OCI-LY1 (cell line): ENCODE results near the gene NUP210L.
A peak's percentile ranks its signal among the peaks of the same experiment; 100 is the strongest.

ENCODE experiments used
- H2AFZ ChIP-seq: fragments of 200-600 bp; sonication (generic), shearing (Covaris generic); 2 replicates; pipeline ENCODE4 v1.6.0; 2014; ENCODE audit warnings: antibody characterized with exemption, mild to moderate bottlenecking, low read length
- H3F3A ChIP-seq: fragments of 200-600 bp; sonication (generic), shearing (Covaris generic); 2 replicates; pipeline ENCODE4 v1.6.0; 2014; ENCODE audit warnings: mild to moderate bottlenecking, antibody characterized with exemption, low read length, moderate library complexity; ENCODE audit not compliant: insufficient read depth
- H3K27ac ChIP-seq: fragments of 200-600 bp; sonication (generic); 2 replicates; pipeline ENCODE4 v1.5.1; 2014; ENCODE audit warnings: low read length, mixed run types, mild to moderate bottlenecking, low read depth; ENCODE audit not compliant: poor library complexity, severe bottlenecking
- H3K27me3 ChIP-seq: fragments of 200-600 bp; sonication (generic); 2 replicates; pipeline ENCODE4 v1.6.0; 2014; ENCODE audit warnings: antibody characterized with exemption, mild to moderate bottlenecking, low read length, moderate library complexity; ENCODE audit not compliant: insufficient read depth
- H3K36me3 ChIP-seq: fragments of 200-600 bp; sonication (generic); 2 replicates; pipeline ENCODE4 v1.6.1; 2014; ENCODE audit warnings: mild to moderate bottlenecking, antibody characterized with exemption, low read length, moderate library complexity, mixed read lengths; ENCODE audit not compliant: insufficient read depth
- H3K4me1 ChIP-seq: fragments of 200-600 bp; sonication (generic); 2 replicates; pipeline ENCODE4 v1.5.1; 2014; ENCODE audit warnings: mild to moderate bottlenecking, low read length, moderate library complexity; ENCODE audit not compliant: insufficient read depth, severe bottlenecking
- H3K4me2 ChIP-seq: fragments of 200-600 bp; sonication (generic), shearing (Covaris generic); 2 replicates; pipeline ENCODE4 v1.6.1; 2014; ENCODE audit warnings: low read length
- H3K4me3 ChIP-seq: fragments of 200-600 bp; sonication (generic); 2 replicates; pipeline ENCODE4 v1.5.1; 2014; ENCODE audit warnings: low read length, low read depth, mild to moderate bottlenecking, mixed read lengths; ENCODE audit not compliant: poor library complexity, severe bottlenecking
- H3K79me2 ChIP-seq: fragments of 200-600 bp; shearing (Covaris generic); 2 replicates; pipeline ENCODE4 v1.6.1; 2016; ENCODE audit warnings: mixed run types, low read length, mixed read lengths; ENCODE audit not compliant: insufficient read depth
- H3K9ac ChIP-seq: fragments of 200-600 bp; sonication (generic), shearing (Covaris generic); 2 replicates; pipeline ENCODE4 v1.6.1; 2014; ENCODE audit warnings: mild to moderate bottlenecking, low read length, mixed read lengths
- H3K9me2 ChIP-seq: fragments of 200-600 bp; sonication (generic), shearing (Covaris generic); 2 replicates; pipeline ENCODE4 v1.6.1; 2014; ENCODE audit warnings: low read depth, mild to moderate bottlenecking, low read length, mixed read lengths
- H3K9me3 ChIP-seq: fragments of 200-600 bp; shearing (Covaris generic); 2 replicates; pipeline ENCODE4 v1.6.1; 2014; ENCODE audit warnings: low read length, mixed read lengths
- H4K20me1 ChIP-seq: fragments of 200-600 bp; sonication (generic), shearing (Covaris generic); 2 replicates; pipeline ENCODE4 v1.6.0; 2016; ENCODE audit warnings: mild to moderate bottlenecking, low read length; ENCODE audit not compliant: insufficient read depth
- CTCF ChIP-seq: fragments of 200-600 bp; sonication (generic), shearing (Covaris generic); IDR thresholded peaks from 2 replicates; pipeline ENCODE4 v1.5.1; 2017; ENCODE audit warnings: mild to moderate bottlenecking, antibody characterized with exemption, low read length, moderate library complexity, mixed read lengths
- EZH2 ChIP-seq: fragments of 200-600 bp; sonication (generic), shearing (Covaris generic); IDR thresholded peaks from 2 replicates; pipeline ENCODE4 v1.8.0; 2017; ENCODE audit warnings: borderline replicate concordance, mixed run types, mild to moderate bottlenecking, antibody characterized with exemption, low read length, moderate library complexity, mixed read lengths

The NUP210L gene

GRCh38 chr1:154183046-154183915, 28.4 kb upstream of the NUP210L start:
- H3K27me3 ChIP-seq: no peaks in the 10 kb centered on the region; the same call in 1 of the 2 replicates
- peaks cover 44% of the 10 kb centered on the region for H3K79me2 ChIP-seq
- H3K9me3 ChIP-seq: no peaks in the 10 kb centered on the region
- peaks cover 43% of the 10 kb centered on the region for H3K4me1 ChIP-seq
- H3K9me2 ChIP-seq: no peaks in the 10 kb centered on the region
- TF ChIP-seq EZH2 (no peak), CTCF (no peak)
- no peaks in the 10 kb centered on the region for H3F3A ChIP-seq
- peak overlapping the region; percentile 78 for H3K9ac ChIP-seq
- no peak overlapping the region for H2AFZ ChIP-seq
- peak overlapping the region; percentile 51 for H3K27ac ChIP-seq
- peaks cover 10% of the 10 kb centered on the region; the same call in 1 of the 2 replicates for H3K36me3 ChIP-seq
- peak overlapping the region; percentile 81 for H3K4me2 ChIP-seq
- peak overlapping the region; percentile 82 for H3K4me3 ChIP-seq
- H4K20me1 ChIP-seq: no peaks in the 10 kb centered on the region

DNA sequence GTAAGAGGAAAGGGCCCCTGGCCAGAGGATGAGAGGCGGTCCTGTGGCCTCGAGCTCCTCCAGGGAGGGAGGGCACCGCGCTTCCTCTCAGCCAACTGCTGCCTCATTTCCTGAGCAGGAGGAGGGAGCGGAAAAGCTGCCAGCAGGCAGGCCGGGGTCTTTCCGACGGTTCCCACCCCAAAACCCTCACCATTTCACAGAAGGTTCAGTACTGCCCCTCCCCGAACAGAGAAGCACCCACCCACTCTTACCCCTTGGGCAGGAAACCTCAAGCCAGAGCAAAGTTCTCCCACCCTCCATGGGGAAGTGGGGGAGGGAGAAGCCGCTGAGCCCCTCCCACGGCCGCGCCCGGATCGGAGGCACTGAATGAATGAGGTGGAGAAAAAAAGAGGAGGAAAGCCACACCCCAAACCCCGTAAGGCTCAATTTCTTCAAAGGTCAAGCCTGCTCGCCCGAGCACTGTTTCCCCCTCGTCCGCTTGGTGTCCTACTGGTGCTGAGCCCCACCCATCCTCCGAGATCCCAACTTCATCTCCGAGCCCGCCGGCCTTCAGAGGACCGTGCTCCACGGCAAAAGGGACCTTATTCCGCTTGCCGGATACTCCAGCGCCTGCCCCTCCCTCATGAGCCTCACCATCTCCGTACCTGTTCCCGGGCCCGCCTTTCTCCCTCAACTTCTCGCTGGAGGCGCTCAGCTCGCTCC, 27.6 kb upstream of the NUP210L start:
- Histone ChIP-seq H3K27ac (peak overlapping the region; percentile 51), H3K4me3 (peak overlapping the region; percentile 82), H3K27me3 (no peaks in the 10 kb centered on the region; the same call in 1 of the 2 replicates), H3K79me2 (peaks cover 52% of the 10 kb centered on the region), H3K9me3 (no peaks in the 10 kb centered on the region), H3K4me2 (peak overlapping the region; percentile 81), H2AFZ (no peak overlapping the region), H3F3A (no peaks in the 10 kb centered on the region), H3K4me1 (peaks cover 50% of the 10 kb centered on the region), H3K9ac (peak overlapping the region; percentile 78), H3K9me2 (no peaks in the 10 kb centered on the region), H3K36me3 (peaks cover 15% of the 10 kb centered on the region; the same call in 1 of the 2 replicates), H4K20me1 (no peaks in the 10 kb centered on the region)
- no peak for TF ChIP-seq EZH2
- no peak for TF ChIP-seq CTCF

DNA sequence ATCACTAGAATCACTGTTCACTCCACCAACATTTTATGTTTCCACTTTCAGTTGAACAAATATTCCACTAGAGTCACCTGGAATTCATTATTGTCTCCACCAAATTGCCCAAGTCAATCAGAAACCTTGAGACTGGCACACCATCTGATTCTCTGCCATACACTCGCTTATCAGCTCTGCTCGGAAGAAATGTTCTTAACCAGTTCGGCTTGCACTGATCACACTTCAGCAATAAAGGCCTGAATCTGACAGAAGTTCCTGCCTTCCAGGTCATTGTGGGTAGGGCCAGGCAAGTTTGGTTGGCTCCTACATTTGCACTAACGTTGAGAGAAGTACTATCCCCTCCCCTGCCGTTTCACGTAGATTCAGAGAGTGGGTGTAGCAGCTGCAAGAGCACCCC, 27.1 kb upstream of the NUP210L start:
- Histone ChIP-seq H3K27ac (peak overlapping the region; percentile 51), H4K20me1 (no peaks in the 10 kb centered on the region), H3K4me3 (peak overlapping the region; percentile 82), H3K9ac (peak overlapping the region; percentile 78), H3K36me3 (peaks cover 19% of the 10 kb centered on the region; the same call in 1 of the 2 replicates), H3K79me2 (peaks cover 58% of the 10 kb centered on the region), H3K4me2 (peak overlapping the region; percentile 81), H3K9me2 (no peaks in the 10 kb centered on the region), H3K4me1 (peaks cover 50% of the 10 kb centered on the region), H3F3A (no peaks in the 10 kb centered on the region), H3K27me3 (no peaks in the 10 kb centered on the region; the same call in 1 of the 2 replicates), H3K9me3 (no peaks in the 10 kb centered on the region), H2AFZ (no peak overlapping the region)
- no peak for TF ChIP-seq EZH2
- no peak for TF ChIP-seq CTCF
